Liver (tissue), 9 donors: ENCODE data around the gene BMPER. TPM values are rescaled to one million over a fixed set of nuclear protein-coding genes. Genes with fewer than 3 reads are reported as not detected.

Source experiments
- DNase-seq: peaks from one replicate; pipeline ENCODE4 v3.0.0-alpha.2; 2017; ENCODE audit warnings: low spot score
- H3K27ac ChIP-seq, 2 donors: one replicate each; pipeline ENCODE4 v1.7.0; 2013; ENCODE audit warnings: inconsistent platforms in 2 of 2, low read length in 2 of 2, control low read depth in 1 of 2, low read depth in 1 of 2, mild to moderate bottlenecking in 1 of 2
- H3K27me3 ChIP-seq, 4 donors: one replicate each; pipeline versions ENCODE4 v1.6.1 to v1.7.0; 2013; ENCODE audit warnings: low read length in 3 of 4, inconsistent platforms in 1 of 4, mild to moderate bottlenecking in 1 of 4, moderate library complexity in 1 of 4; ENCODE audit not compliant: control insufficient read depth in 4 of 4, insufficient read depth in 4 of 4
- H3K36me3 ChIP-seq, 4 donors: one replicate each; pipeline versions ENCODE4 v1.6.1 to v1.7.0; 2013; ENCODE audit warnings: low read length in 3 of 4, mild to moderate bottlenecking in 3 of 4, low read depth in 1 of 4, moderate library complexity in 1 of 4; ENCODE audit not compliant: control insufficient read depth in 4 of 4, insufficient read depth in 3 of 4
- H3K4me1 ChIP-seq, 4 donors: one replicate each; pipeline versions ENCODE4 v1.6.1 to v1.7.0; 2013; ENCODE audit warnings: low read length in 3 of 4, mild to moderate bottlenecking in 3 of 4, moderate library complexity in 1 of 4; ENCODE audit not compliant: control insufficient read depth in 4 of 4, insufficient read depth in 4 of 4
- H3K4me3 ChIP-seq, 3 donors: one replicate each; pipeline versions ENCODE4 v1.6.1 to v1.7.0; 2013; ENCODE audit warnings: low read length in 3 of 3, control low read depth in 1 of 3, low read depth in 1 of 3, mild to moderate bottlenecking in 1 of 3
- H3K9ac ChIP-seq, 2 donors: one replicate each; pipeline ENCODE4 v1.7.0; 2013; ENCODE audit warnings: low read length in 2 of 2, mild to moderate bottlenecking in 2 of 2, moderate library complexity in 2 of 2, control low read depth in 1 of 2, low read depth in 1 of 2
- H3K9me3 ChIP-seq, 4 donors: one replicate each; pipeline versions ENCODE4 v1.6.1 to v1.7.0; 2013; ENCODE audit warnings: low read length in 3 of 4; ENCODE audit not compliant: control insufficient read depth in 4 of 4
- CTCF ChIP-seq: fragments of 150-350 bp; IDR thresholded peaks from 2 replicates; pipeline ENCODE4 v1.5.1; 2017; ENCODE audit warnings: improper control_type of control experiment, low read depth, low read length; ENCODE audit not compliant: missing input control
- EGR1 ChIP-seq, 2 donors: IDR thresholded peaks; 2 replicates each; pipeline ENCODE4 v1.6.1; 2016 to 2018; ENCODE audit warnings: antibody characterized with exemption in 2 of 2, low read depth in 2 of 2
- FOXA1 ChIP-seq: IDR thresholded peaks from 2 replicates; pipeline ENCODE4 v1.6.1; 2016; ENCODE audit warnings: antibody characterized with exemption
- FOXA2 ChIP-seq: IDR thresholded peaks from 2 replicates; pipeline ENCODE4 v1.6.1; 2016; ENCODE audit warnings: antibody characterized with exemption
- GABPA ChIP-seq, 2 donors: IDR thresholded peaks in 1 of 2; conservative IDR thresholded peaks in 1 of 2; 2 replicates each; pipeline ENCODE4 v1.6.1; 2016; ENCODE audit warnings: antibody characterized with exemption in 2 of 2, mild to moderate bottlenecking in 1 of 2, moderate library complexity in 1 of 2
- HNF4A ChIP-seq, 2 donors: conservative IDR thresholded peaks; 2 replicates each; pipeline ENCODE4 v1.6.1; 2016; ENCODE audit warnings: antibody characterized with exemption in 2 of 2, mild to moderate bottlenecking in 2 of 2
- HNF4G ChIP-seq: IDR thresholded peaks from 2 replicates; pipeline ENCODE4 v1.6.1; 2016; ENCODE audit warnings: antibody characterized with exemption
- JUND ChIP-seq, 2 donors: IDR thresholded peaks; 2 replicates each; pipeline ENCODE4 v1.6.1; 2016; ENCODE audit warnings: antibody characterized with exemption in 2 of 2
- NR2F2 ChIP-seq: IDR thresholded peaks from 2 replicates; pipeline ENCODE4 v1.6.1; 2016; ENCODE audit warnings: antibody characterized with exemption
- RAD21 ChIP-seq, 2 donors: IDR thresholded peaks; 2 replicates each; pipeline ENCODE4 v1.6.1; 2016; ENCODE audit warnings: antibody characterized with exemption in 2 of 2, mild to moderate bottlenecking in 2 of 2
- REST ChIP-seq: IDR thresholded peaks from 2 replicates; pipeline ENCODE4 v1.6.1; 2016; ENCODE audit warnings: antibody characterized with exemption, mild to moderate bottlenecking
- RXRA ChIP-seq, 2 donors: IDR thresholded peaks; 2 replicates each; pipeline ENCODE4 v1.6.1; 2017 to 2018; ENCODE audit warnings: antibody characterized with exemption in 2 of 2, mild to moderate bottlenecking in 1 of 2
- SP1 ChIP-seq: IDR thresholded peaks from 2 replicates; pipeline ENCODE4 v1.6.1; 2018; ENCODE audit warnings: antibody characterized with exemption, mild to moderate bottlenecking
- YY1 ChIP-seq: IDR thresholded peaks from 2 replicates; pipeline ENCODE4 v1.6.1; 2016; ENCODE audit warnings: antibody characterized with exemption, mild to moderate bottlenecking
- WGBS: extraction: QIAGEN DNeasy Blood & Tissue Kit; methylation state at CpG from one replicate; pipeline ENCODE4 v1.1.7; 2013; 5-methylcytosine and 5-hydroxymethylcytosine counted together
- polyA plus RNA-seq, 2 donors: library from polyadenylated mRNA; stranded (reverse) in 1 of 2; unstranded in 1 of 2; fragments of 200-250 nt in 1 of 2; fragments of >200 nt in 1 of 2; fragmentation: Nextera tagmentation in 1 of 2; extraction: Ambion mirVana in 1 of 2; gene quantifications; one replicate each; pipeline versions ENCODE4 v1.2.1 to v1.2.3, GENCODE V29; 2013 to 2015
- total RNA-seq, 2 donors: library from RNA; depleted of rRNA; stranded (reverse); fragments of >200 nt; gene quantifications; one replicate each; pipeline ENCODE4 v1.2.3, GENCODE V29; 2014
- TF ChIP-seq, protein P1 (sequence below): IDR thresholded peaks from 2 replicates; pipeline ENCODE4 v1.6.1; 2016; ENCODE audit warnings: antibody characterized with exemption
- TF ChIP-seq, protein P2 (sequence below): IDR thresholded peaks from 2 replicates; pipeline ENCODE4 v1.6.1; 2016; ENCODE audit warnings: antibody characterized with exemption
- TF ChIP-seq, protein P3 (sequence below): IDR thresholded peaks from 2 replicates; pipeline ENCODE4 v1.6.1; 2016; ENCODE audit warnings: antibody characterized with exemption
- donor health status: healthy.
- donor health status: healthy.
- donor health status: healthy.
- donor health status: healthy.
- donor health status: healthy.

BMPER gene
- total and polyA plus RNA-seq, 4 donors = 4.0 to 8.5 (median 6.2) TPM

- no peak overlapping the region for H3K9ac ChIP-seq
- no peak overlapping the region for H3K4me3 ChIP-seq
- WGBS = 92% methylated on average over 2 of the region's 2 CpGs
- H3K9me3 ChIP-seq = no peaks in the 10 kb centered on the region
- H3K36me3 ChIP-seq = no peaks in the 10 kb centered on the region
- TF ChIP-seq YY1 = no peak
- no peak for TF ChIP-seq NR2F2
- TF ChIP-seq, protein P1, sequence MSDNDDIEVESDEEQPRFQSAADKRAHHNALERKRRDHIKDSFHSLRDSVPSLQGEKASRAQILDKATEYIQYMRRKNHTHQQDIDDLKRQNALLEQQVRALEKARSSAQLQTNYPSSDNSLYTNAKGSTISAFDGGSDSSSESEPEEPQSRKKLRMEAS = no peak
- TF ChIP-seq, protein P2, sequence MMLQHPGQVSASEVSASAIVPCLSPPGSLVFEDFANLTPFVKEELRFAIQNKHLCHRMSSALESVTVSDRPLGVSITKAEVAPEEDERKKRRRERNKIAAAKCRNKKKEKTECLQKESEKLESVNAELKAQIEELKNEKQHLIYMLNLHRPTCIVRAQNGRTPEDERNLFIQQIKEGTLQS = no peak
- no peak for TF ChIP-seq HNF4G
- TF ChIP-seq FOXA1 = no peak
- no peak for TF ChIP-seq HNF4A (conservative IDR thresholded peaks at IDR 0.05)
- no peak for TF ChIP-seq EGR1 (IDR thresholded peaks at IDR 0.05; ENCODE audit: low read depth in 2 of 2)
- no peak for TF ChIP-seq FOXA2
- TF ChIP-seq SP1 = no peak
- no peak for TF ChIP-seq RXRA (IDR thresholded peaks at IDR 0.05)
- TF ChIP-seq RAD21 (IDR thresholded peaks at IDR 0.05) = no peak
- no peak for TF ChIP-seq REST
- no peak for TF ChIP-seq CTCF
- DNase-seq = no peak
- H3K27ac ChIP-seq = no peak overlapping the region
- H3K27me3 ChIP-seq = no peaks in the 10 kb centered on the region
- H3K4me1 ChIP-seq = peaks cover 0 to 3% (median 1%) of the 10 kb centered on the region in 4 donors
Observed at GRCh38 chr7:33934391-33934790, 29.1 kb downstream of the BMPER start.

- peaks cover 0 to 3% (median 1%) of the 10 kb centered on the region in 4 donors for H3K4me1 ChIP-seq
- H3K4me3 ChIP-seq = no peak overlapping the region
- H3K36me3 ChIP-seq = no peaks in the 10 kb centered on the region
- H3K9ac ChIP-seq = no peak overlapping the region
- no peak for DNase-seq
- H3K9me3 ChIP-seq = no peaks in the 10 kb centered on the region
- H3K27me3 ChIP-seq = no peaks in the 10 kb centered on the region
- WGBS = 81% methylated on average over 5 of the region's 5 CpGs
- no peak overlapping the region for H3K27ac ChIP-seq
- TF ChIP-seq EGR1 (IDR thresholded peaks at IDR 0.05; ENCODE audit: low read depth in 2 of 2) (no peak), REST (no peak), HNF4A (conservative IDR thresholded peaks at IDR 0.05) (no peak), YY1 (no peak), CTCF (no peak), RAD21 (IDR thresholded peaks at IDR 0.05) (no peak), GABPA (IDR thresholded peaks at IDR 0.05 in 1 of 2, conservative IDR thresholded peaks at IDR 0.05 in 1 of 2) (no peak), SP1 (no peak), JUND (IDR thresholded peaks at IDR 0.05) (no peak), HNF4G (no peak), FOXA2 (no peak)
- TF ChIP-seq, protein P2 = no peak
- TF ChIP-seq, protein P3, sequence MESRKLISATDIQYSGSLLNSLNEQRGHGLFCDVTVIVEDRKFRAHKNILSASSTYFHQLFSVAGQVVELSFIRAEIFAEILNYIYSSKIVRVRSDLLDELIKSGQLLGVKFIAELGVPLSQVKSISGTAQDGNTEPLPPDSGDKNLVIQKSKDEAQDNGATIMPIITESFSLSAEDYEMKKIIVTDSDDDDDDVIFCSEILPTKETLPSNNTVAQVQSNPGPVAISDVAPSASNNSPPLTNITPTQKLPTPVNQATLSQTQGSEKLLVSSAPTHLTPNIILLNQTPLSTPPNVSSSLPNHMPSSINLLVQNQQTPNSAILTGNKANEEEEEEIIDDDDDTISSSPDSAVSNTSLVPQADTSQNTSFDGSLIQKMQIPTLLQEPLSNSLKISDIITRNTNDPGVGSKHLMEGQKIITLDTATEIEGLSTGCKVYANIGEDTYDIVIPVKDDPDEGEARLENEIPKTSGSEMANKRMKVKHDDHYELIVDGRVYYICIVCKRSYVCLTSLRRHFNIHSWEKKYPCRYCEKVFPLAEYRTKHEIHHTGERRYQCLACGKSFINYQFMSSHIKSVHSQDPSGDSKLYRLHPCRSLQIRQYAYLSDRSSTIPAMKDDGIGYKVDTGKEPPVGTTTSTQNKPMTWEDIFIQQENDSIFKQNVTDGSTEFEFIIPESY = no peak
Observed at GRCh38 chr7:33936503-33936902, 31.2 kb downstream of the BMPER start.
